T-helper 1 cell (primary cell): ENCODE measurements around the gene PKLR.

Source experiments
- DNase-seq, 5 donors: peaks; one replicate each; pipeline ENCODE4 v3.0.0-alpha.2; 2012 to 2020

Gene PKLR

GRCh38 chr1:155284476-155284875 lies 16.8 kb downstream of the PKLR start:
- DNase-seq, result no peak

- no peak for DNase-seq
Measured at GRCh38 chr1:155282488-155283091, 18.6 kb downstream of the PKLR start.

GRCh38 chr1:155279268-155279667 lies 22.0 kb downstream of the PKLR start:
- no peak for DNase-seq

- DNase-seq, result no peak
Measured at GRCh38 chr1:155278689-155279160, 22.5 kb downstream of the PKLR start.

- peak; percentile 50 to 78 (median 70) for DNase-seq
Measured at GRCh38 chr1:155277902-155278688, 23.1 kb downstream of the PKLR start.

GRCh38 chr1:155277070-155277901 lies 24.0 kb downstream of the PKLR start, which contains the start of gene HCN3:
HCN3 (plus strand) TSS chr1:155277463; CDS start chr1:155277591, 128 bp downstream.
- DNase-seq, result peak; percentile 86 to 89 (median 88)

- DNase-seq, result peak; percentile 85 to 97 (median 89)
Measured at GRCh38 chr1:155273343-155274245, 27.6 kb downstream of the PKLR start, which contains the start of gene CLK2. CLK2 (minus strand) TSS chr1:155273504; CDS start chr1:155270977, 2,527 bp downstream.

- DNase-seq, result no peak
Measured at GRCh38 chr1:155272466-155273342, 28.5 kb downstream of the PKLR start.

GRCh38 chr1:155269381-155269780 lies 31.9 kb downstream of the PKLR start:
- no peak for DNase-seq

GRCh38 chr1:155268630-155269029 lies 32.6 kb downstream of the PKLR start:
- DNase-seq, result no peak

- DNase-seq, result no peak
Measured at GRCh38 chr1:155267373-155267772, 33.9 kb downstream of the PKLR start.

- DNase-seq, result no peak
Measured at GRCh38 chr1:155266553-155266952, 34.7 kb downstream of the PKLR start.

- DNase-seq, result no peak
Measured at GRCh38 chr1:155263067-155263466, 38.2 kb downstream of the PKLR start.

GRCh38 chr1:155261852-155262673 lies 39.2 kb downstream of the PKLR start, which contains the start of gene SCAMP3:
SCAMP3 (minus strand) TSS chr1:155262360; CDS start chr1:155262151, 209 bp downstream.
- DNase-seq, result peak; percentile 75 to 91 (median 82)

- peak in 1 of 5 donors; percentile 50 for DNase-seq
Measured at GRCh38 chr1:155261493-155261851, 39.8 kb downstream of the PKLR start.

- no peak for DNase-seq
Measured at GRCh38 chr1:155260276-155260675, 41.0 kb downstream of the PKLR start.

- DNase-seq, result no peak
Measured at GRCh38 chr1:155256058-155256852, 45.0 kb downstream of the PKLR start.

GRCh38 chr1:155255243-155256007 lies 45.8 kb downstream of the PKLR start, which contains the start of gene ENTREP3:
ENTREP3 (minus strand) TSS chr1:155255483; CDS start chr1:155254877, 606 bp downstream.
- DNase-seq, result peak; percentile 54 to 76 (median 71)
